GM19351 (cell line): ENCODE data around the gene MYO16.

Experiments
- ATAC-seq: cut with Tn5 transposase; IDR thresholded peaks from one replicate; pipeline ENCODE4 v1.9.1; 2021; ENCODE audit warnings: mild to moderate bottlenecking, moderate library complexity; ENCODE audit not compliant: unreplicated experiment

MYO16 gene

GRCh38 chr13:108629181-108629752 lies at the start of gene MYO16:
Gene MYO16 (plus strand): TSS chr13:108629611. CDS start chr13:108629845, 234 bp downstream.
- ATAC-seq: no peak

DNA sequence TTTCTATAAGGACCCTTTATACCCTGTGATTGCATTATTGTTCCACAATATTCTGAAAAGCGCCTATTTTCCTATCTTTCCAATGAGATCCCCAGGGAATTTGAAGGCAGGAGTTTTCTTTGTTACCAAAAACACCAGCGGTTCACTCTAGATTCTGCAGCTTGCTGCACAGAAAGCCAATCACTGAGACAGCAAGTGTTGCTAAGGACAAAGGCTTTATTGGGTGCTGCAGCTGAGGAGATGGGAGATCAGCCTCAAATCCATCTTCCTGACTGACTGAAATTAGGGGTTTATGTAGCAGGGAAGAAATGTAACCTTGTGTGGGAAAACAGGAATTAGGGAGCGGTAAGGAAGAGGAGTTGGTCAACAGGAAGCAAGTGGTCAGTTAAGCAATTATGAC lies 42.6 kb upstream of the MYO16 start:
- no peak for ATAC-seq

DNA sequence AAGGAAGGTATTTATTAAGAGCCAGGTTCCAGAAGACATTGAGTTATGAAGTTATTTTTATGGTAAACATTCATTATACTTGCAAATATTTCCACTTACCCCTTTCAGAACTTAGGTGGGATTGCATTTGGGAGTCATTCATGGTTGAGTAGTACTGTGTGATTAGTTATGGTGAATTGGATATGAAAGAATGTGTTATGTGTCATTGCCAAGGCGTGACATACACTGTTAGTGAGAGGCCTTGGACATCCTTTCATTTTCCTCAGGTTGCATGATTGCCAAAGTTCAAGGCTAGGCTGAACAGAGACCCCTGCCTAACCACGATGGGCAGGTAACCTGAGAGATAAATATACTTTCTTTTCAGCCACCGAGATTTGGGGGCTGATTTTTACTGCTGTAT lies 40.9 kb upstream of the MYO16 start:
- no peak for ATAC-seq

- no peak for ATAC-seq
These were observed 35.3 kb upstream of the MYO16 start for GRCh38 chr13:108594153-108594552.

DNA sequence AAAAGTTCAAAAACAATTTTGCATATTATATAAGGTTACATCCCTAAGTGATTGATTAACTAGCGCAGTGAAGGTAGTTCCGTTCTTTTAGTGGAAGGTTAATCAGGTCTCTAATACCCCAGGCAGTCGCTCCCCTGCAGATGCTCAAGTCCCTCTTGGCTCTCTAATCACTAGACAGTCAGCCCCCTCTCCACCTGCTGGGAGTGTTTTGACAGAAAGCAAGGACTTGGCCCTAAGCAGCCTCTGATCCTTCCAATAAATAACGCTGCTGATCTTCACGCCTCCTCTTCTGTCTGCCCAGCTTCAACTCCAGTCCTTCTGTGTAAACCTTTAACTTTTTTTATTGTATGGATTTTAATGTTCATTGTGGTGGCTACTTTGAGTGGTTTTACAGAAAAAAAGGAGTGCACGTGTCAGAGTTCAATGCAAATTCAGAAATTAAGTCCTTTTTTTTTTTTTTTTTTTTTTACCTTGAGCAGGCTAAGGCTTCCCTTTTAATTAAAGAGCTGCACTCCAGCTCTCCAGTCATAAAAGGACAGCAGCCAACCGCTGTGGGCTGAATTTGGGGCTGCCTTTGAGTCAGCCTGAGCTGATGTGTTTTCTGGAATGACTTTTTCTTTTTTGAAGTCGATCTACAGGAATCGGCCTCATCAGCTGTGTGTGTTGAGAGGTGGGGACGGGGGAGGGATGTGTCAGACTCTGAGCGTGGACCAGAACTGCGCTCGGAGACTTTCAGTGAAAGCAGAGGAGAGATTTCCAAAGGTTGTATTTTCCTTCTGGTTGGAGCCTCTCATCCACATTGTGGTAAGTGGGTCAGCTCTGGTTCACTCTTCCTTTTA lies 33.8 kb upstream of the MYO16 start:
- no peak for ATAC-seq

DNA sequence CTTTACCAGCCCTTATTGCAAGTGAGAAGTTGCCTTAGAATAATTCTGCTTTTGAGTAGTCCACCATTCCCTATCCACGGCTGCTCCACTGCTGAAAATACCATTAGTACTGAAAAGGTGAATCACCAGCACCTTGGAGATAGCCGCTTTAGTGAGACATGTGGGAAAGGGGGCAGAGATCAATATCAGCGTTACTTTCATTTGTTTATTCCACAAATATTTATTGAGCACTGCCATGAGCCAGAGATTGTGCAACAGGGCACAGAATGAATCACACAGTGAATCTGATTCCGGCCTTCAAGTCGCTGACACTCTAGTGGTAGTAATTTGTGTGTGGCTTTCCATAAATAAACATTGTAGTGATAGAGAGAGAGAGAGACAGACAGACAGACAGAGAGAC lies 31.5 kb upstream of the MYO16 start:
- ATAC-seq: no peak

DNA sequence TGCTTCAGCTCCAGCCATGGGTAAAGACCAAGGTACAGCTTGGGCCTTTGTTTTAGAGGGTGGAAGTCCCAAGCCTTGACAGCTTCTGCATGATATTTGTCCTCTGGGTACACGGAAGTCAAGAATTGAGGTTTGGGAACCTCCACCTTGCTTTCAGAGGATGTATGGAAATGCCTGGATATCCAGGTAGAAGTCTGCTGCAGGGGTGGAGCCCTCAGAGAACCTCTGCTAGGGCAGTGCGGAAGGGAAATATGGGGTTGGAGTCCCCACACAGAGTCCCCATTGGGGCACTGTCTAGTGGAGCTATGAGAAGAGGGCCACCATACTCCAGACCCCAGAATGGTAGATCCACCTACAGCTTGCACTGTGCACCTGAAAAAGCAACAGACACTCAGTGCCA lies 23.0 kb upstream of the MYO16 start:
- no peak for ATAC-seq

DNA sequence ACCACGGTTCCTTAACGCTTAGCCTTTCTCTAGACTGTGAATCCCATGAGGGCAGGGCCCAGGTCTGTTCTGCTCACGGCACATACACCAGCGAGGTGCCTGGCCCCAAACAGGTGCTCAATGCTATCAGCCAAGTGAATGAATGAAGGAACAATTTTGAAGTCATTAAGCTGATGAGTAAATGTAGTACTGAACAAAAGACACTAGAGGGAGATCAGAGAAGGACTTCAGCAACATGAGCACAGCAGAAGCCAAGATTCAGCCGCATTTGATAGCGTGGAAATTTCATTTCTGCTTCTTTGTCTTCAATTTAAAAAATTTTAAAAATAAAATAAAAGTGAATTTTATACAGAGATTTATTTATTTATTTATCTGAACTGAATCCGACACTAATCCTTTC lies 20.1 kb upstream of the MYO16 start:
- ATAC-seq: peak; percentile 55

DNA sequence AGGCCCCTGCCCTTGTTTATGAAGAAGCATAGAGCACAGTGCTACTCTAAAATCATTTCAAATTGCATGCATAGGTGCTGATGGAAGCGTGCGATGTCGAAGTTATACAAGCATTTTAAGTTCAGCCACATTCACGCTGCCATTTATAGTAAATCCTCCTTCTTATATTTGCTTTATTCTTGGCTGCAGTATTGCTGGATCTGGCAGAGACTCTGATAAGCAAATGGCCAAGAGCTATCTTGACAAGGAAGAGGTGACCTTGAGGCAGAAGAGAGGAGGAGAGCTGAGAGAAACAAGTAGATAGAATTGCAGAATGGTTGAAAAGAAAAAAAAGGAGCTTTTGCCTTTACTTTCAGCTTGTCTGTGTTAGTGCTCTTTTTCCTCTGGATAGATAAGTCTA lies 18.9 kb upstream of the MYO16 start:
- no peak for ATAC-seq

- ATAC-seq: no peak
These were observed 14.2 kb upstream of the MYO16 start for GRCh38 chr13:108615241-108615640.

GRCh38 chr13:108618233-108618632 lies 11.2 kb upstream of the MYO16 start:
- ATAC-seq: no peak

- ATAC-seq: no peak
These were observed 7.9 kb upstream of the MYO16 start for GRCh38 chr13:108621462-108621861.

DNA sequence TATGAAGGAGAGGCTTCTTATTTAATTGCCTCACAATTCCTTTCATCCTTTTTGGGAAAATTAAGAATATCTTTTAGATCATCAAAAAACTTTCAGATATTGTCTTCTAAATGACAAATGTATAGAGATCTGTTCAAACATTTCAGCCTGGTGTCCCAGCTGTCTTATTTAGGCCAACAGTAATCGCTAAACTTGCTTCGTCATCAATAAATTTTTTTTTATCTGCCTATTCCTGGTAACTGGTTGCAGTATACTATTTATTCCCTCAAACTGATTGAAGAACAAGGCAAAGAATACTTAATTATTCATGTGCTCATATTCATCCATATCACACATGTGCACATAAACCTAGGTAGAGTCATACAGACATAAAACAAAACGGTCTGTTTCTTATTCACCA lies 5.3 kb upstream of the MYO16 start:
- ATAC-seq: no peak

- ATAC-seq: no peak
These were observed 4.4 kb upstream of the MYO16 start for GRCh38 chr13:108624979-108625378.

DNA sequence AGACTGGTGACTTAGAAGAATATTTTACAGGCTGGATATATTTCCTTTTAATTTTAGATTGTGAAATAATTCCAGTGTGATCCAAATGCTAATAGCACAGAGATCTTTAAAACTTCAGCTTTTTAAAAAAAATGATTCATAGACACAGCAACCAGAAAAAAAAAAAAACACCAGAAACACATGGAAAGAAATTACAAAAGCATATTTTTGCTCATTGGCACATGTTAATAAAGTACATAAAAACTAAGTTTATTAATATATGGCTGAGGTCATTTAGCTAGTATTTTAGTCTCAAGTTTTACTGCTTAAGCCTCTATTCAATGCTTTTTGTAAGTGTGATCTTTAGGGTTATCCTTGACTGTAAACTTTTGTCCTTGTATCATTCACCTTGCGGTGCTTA lies 577 bp downstream of the MYO16 start:
- no peak for ATAC-seq

DNA sequence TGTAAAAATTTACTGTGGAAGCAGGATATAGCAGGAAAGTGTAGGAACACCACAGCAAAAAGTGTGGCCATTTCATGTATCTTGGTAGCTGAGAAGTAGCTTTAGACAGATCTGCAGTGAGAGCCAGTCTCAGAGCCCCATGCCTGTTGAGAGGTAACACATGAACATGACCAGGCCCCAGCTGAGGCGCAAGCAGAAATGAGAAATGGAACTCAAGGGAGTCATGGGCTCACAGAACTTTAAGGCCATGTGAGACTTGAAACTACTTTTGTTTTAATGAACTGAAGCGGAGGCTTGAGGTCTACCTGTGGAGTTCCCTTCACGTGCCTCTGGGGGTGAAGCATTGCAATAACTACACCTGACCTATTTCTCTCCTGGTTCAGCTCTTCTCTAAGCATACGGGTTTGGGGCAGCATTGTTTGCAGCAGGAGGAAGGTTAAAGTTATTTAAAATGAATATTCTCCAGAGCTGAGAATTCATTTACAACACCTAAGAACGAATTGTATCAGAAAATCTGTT lies 3.3 kb downstream of the MYO16 start:
- ATAC-seq: no peak

DNA sequence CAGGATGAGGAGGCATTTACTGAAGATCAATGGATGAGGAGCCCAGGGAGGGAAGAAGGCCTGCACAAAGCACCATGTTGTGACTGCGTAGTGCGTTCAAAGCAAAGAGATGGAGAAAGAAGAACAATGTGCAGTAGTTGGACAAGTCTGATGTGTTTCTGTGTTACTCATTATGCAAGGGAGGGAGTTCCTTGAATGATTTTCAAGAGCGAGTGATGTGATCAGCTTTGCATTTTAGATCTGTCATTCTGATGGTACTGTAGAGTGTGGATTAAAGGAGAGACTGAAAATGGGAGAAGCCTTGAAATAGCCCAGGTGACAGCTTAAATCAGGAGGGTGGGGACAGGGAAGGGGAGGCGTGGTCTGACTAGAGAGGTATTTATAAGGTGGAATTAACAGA lies 9.5 kb downstream of the MYO16 start:
- no peak for ATAC-seq

GRCh38 chr13:108643646-108644353 lies 14.4 kb downstream of the MYO16 start:
- ATAC-seq: no peak

GRCh38 chr13:108645376-108645775 lies 16.0 kb downstream of the MYO16 start:
- no peak for ATAC-seq

DNA sequence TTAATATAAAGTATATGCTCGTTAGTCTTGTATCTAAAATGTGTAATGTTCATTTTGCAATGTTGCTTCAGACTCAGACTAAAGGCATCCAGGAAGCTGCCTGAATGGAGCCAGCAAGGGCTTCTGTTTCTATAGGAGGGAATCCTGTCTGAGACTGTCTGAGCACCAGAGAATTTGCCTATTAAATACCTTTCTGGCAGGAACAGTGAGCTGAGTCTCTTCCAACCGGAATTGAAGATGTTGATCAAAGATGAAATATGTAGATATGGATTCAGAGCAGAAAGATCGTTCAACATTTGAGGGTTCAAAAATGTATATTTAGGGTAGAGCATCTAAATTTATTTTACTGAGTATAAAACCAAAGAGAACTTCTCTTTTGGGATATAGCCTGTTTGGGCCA lies 20.9 kb downstream of the MYO16 start:
- no peak for ATAC-seq

GRCh38 chr13:108656742-108657141 lies 27.3 kb downstream of the MYO16 start:
- ATAC-seq: no peak

DNA sequence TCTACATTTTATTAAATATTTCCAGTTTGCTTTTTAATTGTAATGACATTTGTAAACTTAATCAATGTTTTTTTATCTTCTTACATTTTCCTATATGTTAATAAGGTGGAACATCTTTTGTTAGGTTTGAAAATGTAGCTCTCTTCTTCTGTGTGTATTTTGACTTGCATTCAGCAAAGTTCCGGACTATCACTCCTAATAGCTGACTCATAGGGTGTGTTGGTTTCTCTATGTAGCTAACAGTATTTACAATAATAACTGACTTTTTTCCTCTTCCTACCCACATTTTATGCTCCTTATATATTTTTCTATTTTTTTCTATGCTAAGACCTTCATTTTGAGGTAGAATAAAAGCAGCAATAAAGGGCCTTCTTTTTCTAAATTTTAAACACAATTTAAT lies 28.1 kb downstream of the MYO16 start:
- ATAC-seq: no peak
